ENCODE measurements around the gene ACOXL.

ACOXL gene

GRCh38 chr2:110977403-110977802 is 245.0 kb downstream of the ACOXL start:
- TF ChIP-seq, protein P1, sequence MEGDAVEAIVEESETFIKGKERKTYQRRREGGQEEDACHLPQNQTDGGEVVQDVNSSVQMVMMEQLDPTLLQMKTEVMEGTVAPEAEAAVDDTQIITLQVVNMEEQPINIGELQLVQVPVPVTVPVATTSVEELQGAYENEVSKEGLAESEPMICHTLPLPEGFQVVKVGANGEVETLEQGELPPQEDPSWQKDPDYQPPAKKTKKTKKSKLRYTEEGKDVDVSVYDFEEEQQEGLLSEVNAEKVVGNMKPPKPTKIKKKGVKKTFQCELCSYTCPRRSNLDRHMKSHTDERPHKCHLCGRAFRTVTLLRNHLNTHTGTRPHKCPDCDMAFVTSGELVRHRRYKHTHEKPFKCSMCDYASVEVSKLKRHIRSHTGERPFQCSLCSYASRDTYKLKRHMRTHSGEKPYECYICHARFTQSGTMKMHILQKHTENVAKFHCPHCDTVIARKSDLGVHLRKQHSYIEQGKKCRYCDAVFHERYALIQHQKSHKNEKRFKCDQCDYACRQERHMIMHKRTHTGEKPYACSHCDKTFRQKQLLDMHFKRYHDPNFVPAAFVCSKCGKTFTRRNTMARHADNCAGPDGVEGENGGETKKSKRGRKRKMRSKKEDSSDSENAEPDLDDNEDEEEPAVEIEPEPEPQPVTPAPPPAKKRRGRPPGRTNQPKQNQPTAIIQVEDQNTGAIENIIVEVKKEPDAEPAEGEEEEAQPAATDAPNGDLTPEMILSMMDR (IDR thresholded peaks at IDR 0.05; ENCODE audit: borderline replicate concordance, control extremely low read depth, extremely low read depth, insufficient read depth, missing control alignments), result no peak
- in situ Hi-C loops (cut with MboI; ENCODE audit: low sequenced_read_pairs, unreplicated experiment), result no loop called here
- no peak for DNase-seq (ENCODE audit: low spot score)

DNA sequence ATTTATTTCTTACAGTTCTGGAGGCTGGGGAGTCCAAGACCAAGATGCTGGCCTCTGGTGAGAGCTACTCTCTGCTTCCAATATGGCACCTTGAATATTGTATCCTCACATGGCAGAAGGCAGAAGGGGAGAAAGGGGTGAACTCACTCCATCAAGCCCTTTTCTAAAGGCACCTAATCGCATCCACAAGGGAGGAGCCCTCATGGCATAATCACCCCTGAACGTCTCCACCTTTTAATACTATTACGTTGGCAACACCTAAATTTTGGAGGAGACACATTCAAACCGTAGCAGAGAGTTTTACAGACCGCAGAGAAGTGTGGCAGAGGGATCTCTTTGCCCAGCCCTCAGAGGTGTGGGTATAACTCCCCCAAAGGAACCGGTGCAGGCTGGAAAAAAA is 245.8 kb downstream of the ACOXL start:
- in situ Hi-C loops (cut with MboI; ENCODE audit: low sequenced_read_pairs, unreplicated experiment), result no loop called here
- no peak for DNase-seq (ENCODE audit: low spot score)
- TF ChIP-seq, protein P1 (IDR thresholded peaks at IDR 0.05; ENCODE audit: borderline replicate concordance, control extremely low read depth, extremely low read depth, insufficient read depth, missing control alignments), result no peak

GRCh38 chr2:110978756-110979470 is 246.5 kb downstream of the ACOXL start:
- in situ Hi-C loops (cut with MboI; ENCODE audit: low sequenced_read_pairs, unreplicated experiment), result no loop called here
- DNase-seq (ENCODE audit: low spot score), result no peak
- TF ChIP-seq, protein P1 (IDR thresholded peaks at IDR 0.05; ENCODE audit: borderline replicate concordance, control extremely low read depth, extremely low read depth, insufficient read depth, missing control alignments), result no peak

- no peak for DNase-seq (ENCODE audit: low spot score)
- TF ChIP-seq, protein P1 (IDR thresholded peaks at IDR 0.05; ENCODE audit: borderline replicate concordance, control extremely low read depth, extremely low read depth, insufficient read depth, missing control alignments), result no peak
- in situ Hi-C loops (cut with MboI; ENCODE audit: low sequenced_read_pairs, unreplicated experiment), result no loop called here
Measured at GRCh38 chr2:110979471-110980338, 247.3 kb downstream of the ACOXL start.

- in situ Hi-C loops (cut with MboI; ENCODE audit: low sequenced_read_pairs, unreplicated experiment), result no loop called here
- TF ChIP-seq, protein P1 (IDR thresholded peaks at IDR 0.05; ENCODE audit: borderline replicate concordance, control extremely low read depth, extremely low read depth, insufficient read depth, missing control alignments), result no peak
- DNase-seq (ENCODE audit: low spot score), result no peak
Measured at GRCh38 chr2:110980339-110981062, 248.1 kb downstream of the ACOXL start.

GRCh38 chr2:110983133-110983532 is 250.8 kb downstream of the ACOXL start:
- TF ChIP-seq, protein P1 (IDR thresholded peaks at IDR 0.05; ENCODE audit: borderline replicate concordance, control extremely low read depth, extremely low read depth, insufficient read depth, missing control alignments), result no peak
- in situ Hi-C loops (cut with MboI; ENCODE audit: low sequenced_read_pairs, unreplicated experiment), result no loop called here
- DNase-seq (ENCODE audit: low spot score), result no peak

All from GM13976 (cell line).